Measurements from ENCODE around the gene EMD.

- TF ChIP-seq CTCF (IDR thresholded peaks at IDR 0.05) (no peak), POLR2A (IDR thresholded peaks at IDR 0.05) (no peak)
These were observed 41.3 kb downstream of the EMD start for GRCh38 chrX:154420402-154420756.

Data from thyroid gland (tissue), 4 donors.